ENCODE data around the gene CHRNG. TPM values are rescaled to one million over a fixed set of nuclear protein-coding genes. Genes with fewer than 3 reads are reported as not detected.

The CHRNG gene
- total RNA-seq, 4 donors from 2014 or later, result not detected

GRCh38 chr2:232571026-232571474, 31.6 kb downstream of the CHRNG start:
- no peak for TF ChIP-seq POLR2AphosphoS5 (IDR thresholded peaks at IDR 0.05)
- no peak for TF ChIP-seq POLR2A (IDR thresholded peaks at IDR 0.05)
- no peak for TF ChIP-seq EP300 (IDR thresholded peaks at IDR 0.05; ENCODE audit: low read depth)
- Histone ChIP-seq H3K4me1 (peaks cover 0 to 27% (median 13%) of the 10 kb centered on the region in 4 donors), H3K4me3 (no peak overlapping the region), H3K27me3 (no peaks in the 10 kb centered on the region), H3K9me3 (no peaks in the 10 kb centered on the region), H3K36me3 (peaks cover 0 to 62% (median 18%) of the 10 kb centered on the region in 4 donors), H3K27ac (peak overlapping the region in 1 of 4 donors; percentile 13)
- WGBS, 2 donors (ENCODE audit: low coverage in 1 of 2), result 17 to 72% methylated on average over 1 to 7 of the region's 7 CpGs
- intact Hi-C loops (cut with DNase I; ENCODE audit: low total_unique reads), result no loop called here
- in situ Hi-C loops (cut with MboI; ENCODE audit: low pct_ligation_motif_present in 1 of 4, low pct_unique_long_range_greater_than_20kb in 1 of 4, low sequenced_read_pairs in 3 of 4), result no loop called here
- DNase-seq, result no peak

GRCh38 chr2:232573042-232573441, 33.5 kb downstream of the CHRNG start:
- TF ChIP-seq POLR2AphosphoS5 (IDR thresholded peaks at IDR 0.05), result no peak
- TF ChIP-seq EP300 (IDR thresholded peaks at IDR 0.05; ENCODE audit: low read depth), result no peak
- TF ChIP-seq CTCF (IDR thresholded peaks at IDR 0.05), result no peak
- no peak for TF ChIP-seq POLR2A (IDR thresholded peaks at IDR 0.05)
- no peaks in the 10 kb centered on the region for H3K27me3 ChIP-seq
- H3K4me1 ChIP-seq, result peaks cover 0 to 27% (median 13%) of the 10 kb centered on the region in 4 donors
- intact Hi-C loops (cut with DNase I; ENCODE audit: low total_unique reads), result no loop called here
- no peaks in the 10 kb centered on the region for H3K9me3 ChIP-seq
- in situ Hi-C loops (cut with MboI; ENCODE audit: low pct_ligation_motif_present in 1 of 4, low pct_unique_long_range_greater_than_20kb in 1 of 4, low sequenced_read_pairs in 3 of 4), result no loop called here
- no peak for DNase-seq
- peaks cover 0 to 44% (median 10%) of the 10 kb centered on the region in 4 donors for H3K36me3 ChIP-seq
- H3K4me3 ChIP-seq, result no peak overlapping the region
- peak overlapping the region in 3 of 4 donors; percentile 75 to 79 (median 77) for H3K27ac ChIP-seq

GRCh38 chr2:232573771-232574435, 34.4 kb downstream of the CHRNG start:
- in situ Hi-C loops (cut with MboI; ENCODE audit: low pct_ligation_motif_present in 1 of 4, low pct_unique_long_range_greater_than_20kb in 1 of 4, low sequenced_read_pairs in 3 of 4), result no loop called here
- peaks cover 0 to 23% (median 10%) of the 10 kb centered on the region in 4 donors for H3K4me1 ChIP-seq
- DNase-seq, result no peak

GRCh38 chr2:232574674-232575403, 35.3 kb downstream of the CHRNG start:
- Histone ChIP-seq H3K4me3 (peak overlapping the region in 2 of 4 donors; percentile 0 to 18), H3K4me1 (peaks cover 0 to 27% (median 13%) of the 10 kb centered on the region in 4 donors), H3K27ac (peak overlapping the region in 3 of 4 donors; percentile 75 to 79 (median 77)), H3K36me3 (peaks cover 0 to 26% (median under 1%) of the 10 kb centered on the region in 4 donors), H3K9me3 (no peaks in the 10 kb centered on the region), H3K27me3 (no peaks in the 10 kb centered on the region)
- TF ChIP-seq POLR2AphosphoS5 (IDR thresholded peaks at IDR 0.05) (no peak), CTCF (IDR thresholded peaks at IDR 0.05) (no peak), POLR2A (IDR thresholded peaks at IDR 0.05) (no peak), EP300 (IDR thresholded peaks at IDR 0.05; ENCODE audit: low read depth) (no peak)
- intact Hi-C loops (cut with DNase I; ENCODE audit: low total_unique reads), result no loop called here
- no peak for DNase-seq
- 57 to 84% methylated on average over 1 to 5 of the region's 5 CpGs for WGBS, 2 donors (ENCODE audit: low coverage in 1 of 2)
- in situ Hi-C loops (cut with MboI; ENCODE audit: low pct_ligation_motif_present in 1 of 4, low pct_unique_long_range_greater_than_20kb in 1 of 4, low sequenced_read_pairs in 3 of 4), result no loop called here

More at GRCh38 chr2:232573771-232574435, 34.4 kb downstream of the CHRNG start:
- Histone ChIP-seq H3K9me3 (no peaks in the 10 kb centered on the region), H3K36me3 (peaks cover 0 to 36% (median 6%) of the 10 kb centered on the region in 4 donors), H3K27me3 (no peaks in the 10 kb centered on the region), H3K4me3 (peak overlapping the region in 3 of 4 donors; percentile 0 to 18 (median 8)), H3K27ac (peak overlapping the region in 3 of 4 donors; percentile 75 to 79 (median 77))
- no peak for TF ChIP-seq EP300 (IDR thresholded peaks at IDR 0.05; ENCODE audit: low read depth)
- TF ChIP-seq POLR2A (IDR thresholded peaks at IDR 0.05), result peak; percentile 17
- TF ChIP-seq CTCF (IDR thresholded peaks at IDR 0.05), result no peak
- TF ChIP-seq POLR2AphosphoS5 (IDR thresholded peaks at IDR 0.05), result peak in 1 of 3 donors; percentile 38
- 94% methylated on average over 8 of the region's 8 CpGs; no CpG with 5 or more reads in 1 of the 2 donors for WGBS, 2 donors (ENCODE audit: low coverage in 1 of 2)
- intact Hi-C loops (cut with DNase I; ENCODE audit: low total_unique reads), result no loop called here
